Stimulated activated CD8-positive, alpha-beta memory T cell treated with anti-CD3 and anti-CD28 coated beads, Interleukin-15, amount 100 ng/mL, for 4 hours (primary cell): Measurements from ENCODE around the gene AOPEP.

ENCODE experiments used
- DNase-seq, 2 donors: peaks; one replicate each; pipeline ENCODE4 v3.0.0-alpha.2; 2020; ENCODE audit warnings: low read depth in 2 of 2

Gene AOPEP

DNA sequence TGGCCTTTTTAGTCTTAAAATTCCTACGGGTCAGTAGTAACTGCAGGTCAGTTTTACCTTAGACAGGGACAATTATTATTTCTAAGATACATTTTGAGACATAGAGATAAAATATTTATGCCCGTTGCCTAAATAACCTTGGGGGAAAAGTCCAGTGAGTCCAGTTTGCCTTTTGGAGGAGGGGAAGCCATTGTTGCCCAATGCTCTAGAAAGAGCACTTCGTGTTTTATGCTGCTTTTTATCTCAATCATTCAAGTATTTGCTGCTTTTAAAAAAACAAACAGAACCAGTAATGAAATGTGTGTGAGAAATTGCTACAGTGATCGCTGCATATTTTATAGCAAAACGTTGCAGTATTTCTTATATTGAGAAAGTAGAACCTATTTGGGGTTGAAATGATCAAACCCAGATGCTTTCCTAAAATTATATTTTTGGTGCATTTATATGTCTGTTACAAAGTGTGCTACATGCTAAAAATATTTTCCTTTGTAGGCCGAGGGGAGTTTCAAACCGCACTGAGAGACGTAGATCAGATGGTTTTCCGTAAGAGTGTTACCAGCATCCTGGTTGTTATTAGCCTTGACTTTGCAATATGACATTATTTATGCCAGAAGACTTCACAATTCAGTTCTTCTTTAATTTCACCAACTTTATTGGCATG, 266.8 kb downstream of the AOPEP start:
- no peak for DNase-seq

DNA sequence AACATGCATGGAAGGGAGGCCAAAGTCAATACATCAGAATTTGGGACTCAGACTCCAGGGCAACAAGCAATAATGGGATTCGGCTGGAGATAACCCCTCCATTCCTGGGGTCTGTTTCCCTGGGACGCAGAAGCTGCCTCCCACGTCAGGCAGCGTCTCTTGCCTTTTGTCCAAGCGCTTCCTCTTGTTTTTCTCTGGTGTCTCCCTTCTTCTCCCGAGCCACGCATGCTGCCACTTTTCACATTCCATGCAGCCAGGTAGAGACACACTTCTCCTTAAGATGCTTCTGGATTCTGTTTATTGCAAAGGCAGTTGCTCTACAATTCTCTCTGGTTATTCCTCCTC, 267.3 kb downstream of the AOPEP start:
- no peak for DNase-seq

DNA sequence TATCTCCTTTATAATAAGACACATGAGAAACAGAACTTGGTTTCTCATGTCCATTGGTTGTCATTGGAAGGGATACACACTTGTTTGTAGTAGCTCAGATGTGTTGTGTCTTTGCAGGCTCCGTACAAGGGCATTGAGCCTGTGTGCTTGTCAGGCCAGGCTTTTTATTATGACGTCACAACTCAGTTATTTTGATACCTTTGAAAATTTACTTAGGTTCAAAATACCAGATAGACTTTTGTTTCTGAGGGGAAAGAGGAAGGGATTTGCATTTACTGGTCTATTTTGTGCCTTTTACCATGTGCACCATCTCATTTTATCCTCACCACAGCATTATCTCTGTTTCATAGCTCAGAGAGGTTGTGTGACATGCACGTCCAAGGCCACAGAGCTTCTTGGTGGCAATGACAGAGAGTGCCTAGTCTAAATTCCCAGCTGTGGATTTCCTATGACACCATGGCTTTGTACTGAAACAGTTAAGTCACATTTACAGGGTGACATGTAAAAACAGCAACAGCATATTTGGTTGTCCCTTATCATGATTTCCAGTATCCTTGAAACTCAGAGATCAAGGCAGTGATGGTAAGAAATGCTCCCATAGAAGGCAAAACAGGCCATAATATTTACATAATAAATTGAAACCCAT, 268.7 kb downstream of the AOPEP start:
- DNase-seq: no peak

DNA sequence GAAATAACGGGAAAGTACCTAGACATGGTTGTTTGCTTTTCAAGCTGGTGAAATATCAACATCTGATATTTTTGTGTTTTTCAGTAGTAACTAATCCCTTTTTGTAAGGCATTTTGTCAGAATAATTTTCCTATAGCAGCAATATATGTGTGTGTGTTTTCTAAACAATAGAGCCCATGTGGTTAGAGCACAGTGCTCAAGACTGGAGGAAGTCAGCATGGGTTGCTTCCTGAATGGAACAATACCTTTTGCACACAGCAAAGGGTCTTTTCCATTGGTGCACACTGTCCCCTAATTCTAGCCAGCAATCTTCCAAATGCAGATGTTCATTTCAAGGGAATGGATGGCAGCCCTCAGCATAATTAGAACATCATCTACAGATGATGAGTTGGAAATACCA, 270.1 kb downstream of the AOPEP start:
- no peak for DNase-seq

DNA sequence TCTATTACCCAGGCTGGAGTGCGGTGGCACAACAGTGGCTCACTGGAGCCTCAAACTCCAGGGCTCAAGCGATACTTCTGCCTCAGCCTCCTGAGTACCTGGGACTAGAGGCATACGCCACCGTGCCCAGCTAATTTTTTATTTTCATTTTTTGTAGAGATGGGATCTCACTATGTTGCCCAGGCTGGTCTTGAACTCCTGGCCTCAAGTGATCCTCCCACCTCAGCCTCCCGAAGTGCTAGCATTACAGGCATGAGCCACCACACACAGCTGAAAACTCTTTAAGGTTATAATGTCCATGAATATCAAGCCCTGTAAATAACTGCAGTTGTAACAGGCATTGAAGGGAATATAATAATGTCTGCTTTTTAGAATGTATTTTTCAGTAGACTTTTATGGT, 271.2 kb downstream of the AOPEP start:
- DNase-seq: no peak

DNA sequence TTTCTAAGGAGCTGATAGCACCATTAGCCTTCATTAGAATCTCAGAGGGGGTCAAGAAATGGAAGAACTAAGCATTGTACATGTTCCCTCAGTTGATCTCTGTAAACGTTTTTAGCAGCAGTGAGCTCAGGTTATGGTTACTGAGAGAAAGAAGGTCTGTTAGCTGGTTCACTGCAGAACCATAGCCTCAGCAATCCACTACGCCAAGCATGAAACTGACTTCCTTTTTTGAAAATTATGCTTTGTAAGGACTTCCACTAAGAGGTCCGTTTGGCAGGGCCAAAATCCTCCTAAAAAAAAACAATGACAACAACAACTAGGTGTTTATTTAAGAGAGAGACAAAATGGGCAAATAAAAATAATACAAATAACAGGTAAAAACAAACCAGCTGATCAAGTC, 273.3 kb downstream of the AOPEP start:
- no peak for DNase-seq

DNA sequence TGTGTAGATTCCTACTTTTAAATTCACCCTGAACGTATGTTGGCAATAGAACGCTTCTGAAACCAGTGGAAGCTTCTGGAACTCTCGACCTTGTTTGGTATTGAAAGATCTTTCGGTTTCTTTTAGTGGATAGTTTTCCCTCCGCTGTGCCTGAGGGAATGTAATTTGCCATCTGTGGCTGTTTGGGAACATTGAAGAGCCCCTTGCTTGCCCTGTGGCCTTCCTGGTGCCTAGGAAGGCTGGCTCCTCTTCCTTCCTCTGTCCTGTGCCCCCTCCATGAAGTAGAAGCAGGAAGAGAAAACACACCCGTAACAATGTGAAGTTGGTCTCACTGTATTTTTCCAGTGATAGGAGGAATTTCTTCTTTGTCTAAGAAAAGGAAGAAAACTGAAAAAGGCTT, 274.3 kb downstream of the AOPEP start:
- DNase-seq: no peak

DNA sequence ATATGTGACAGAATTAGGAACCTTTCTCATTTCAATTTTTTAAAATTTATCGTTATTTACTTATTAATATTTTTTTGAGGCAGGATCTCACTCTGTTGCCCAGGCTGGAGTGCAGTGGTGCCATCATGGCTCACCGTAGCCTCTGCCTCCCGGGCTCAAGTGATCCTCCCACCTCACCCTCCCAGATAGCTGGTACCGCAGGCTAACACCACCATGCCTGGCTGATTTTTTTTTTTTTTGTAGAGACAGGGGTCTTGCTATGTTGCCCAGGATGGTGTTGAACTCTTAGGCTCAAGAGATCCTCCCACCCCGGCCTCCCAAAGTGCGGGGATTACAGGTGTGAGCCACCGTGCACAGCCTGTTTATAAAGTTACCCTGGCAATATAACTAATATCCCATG, 275.2 kb downstream of the AOPEP start:
- DNase-seq: no peak

DNA sequence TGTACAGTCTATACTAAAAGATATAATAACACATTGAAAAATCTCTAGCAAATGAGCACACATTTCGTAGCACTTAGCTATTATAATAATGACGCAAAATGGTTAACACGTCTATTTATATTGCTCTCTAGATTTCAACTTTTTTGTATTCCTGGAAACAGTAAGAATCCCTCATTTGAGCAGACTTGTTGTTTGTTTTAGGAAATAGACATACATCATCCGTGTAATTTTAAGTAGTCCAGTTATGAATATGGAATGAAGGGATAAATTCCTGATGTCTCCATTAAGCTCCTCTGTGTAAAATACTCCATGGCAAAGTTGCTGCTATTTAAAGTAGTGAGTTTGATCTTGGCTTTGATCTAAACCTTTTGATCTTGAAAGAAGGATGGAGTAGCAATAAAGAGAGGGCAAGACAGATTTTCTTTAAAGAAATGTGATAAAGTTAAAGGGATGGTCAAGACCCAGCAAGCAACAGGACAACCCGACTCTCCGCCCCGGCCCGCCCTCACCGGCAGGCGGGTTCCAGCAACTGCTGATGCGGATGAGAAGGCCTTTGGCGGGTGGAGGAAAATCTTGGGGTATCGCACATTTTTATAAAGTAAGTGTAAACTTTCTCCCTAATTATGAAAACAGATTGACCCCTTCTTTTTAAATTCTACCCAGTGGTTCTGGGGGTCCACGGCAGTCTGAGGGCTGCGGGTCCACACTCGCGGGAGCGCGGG, 277.4 kb downstream of the AOPEP start:
- no peak for DNase-seq

DNA sequence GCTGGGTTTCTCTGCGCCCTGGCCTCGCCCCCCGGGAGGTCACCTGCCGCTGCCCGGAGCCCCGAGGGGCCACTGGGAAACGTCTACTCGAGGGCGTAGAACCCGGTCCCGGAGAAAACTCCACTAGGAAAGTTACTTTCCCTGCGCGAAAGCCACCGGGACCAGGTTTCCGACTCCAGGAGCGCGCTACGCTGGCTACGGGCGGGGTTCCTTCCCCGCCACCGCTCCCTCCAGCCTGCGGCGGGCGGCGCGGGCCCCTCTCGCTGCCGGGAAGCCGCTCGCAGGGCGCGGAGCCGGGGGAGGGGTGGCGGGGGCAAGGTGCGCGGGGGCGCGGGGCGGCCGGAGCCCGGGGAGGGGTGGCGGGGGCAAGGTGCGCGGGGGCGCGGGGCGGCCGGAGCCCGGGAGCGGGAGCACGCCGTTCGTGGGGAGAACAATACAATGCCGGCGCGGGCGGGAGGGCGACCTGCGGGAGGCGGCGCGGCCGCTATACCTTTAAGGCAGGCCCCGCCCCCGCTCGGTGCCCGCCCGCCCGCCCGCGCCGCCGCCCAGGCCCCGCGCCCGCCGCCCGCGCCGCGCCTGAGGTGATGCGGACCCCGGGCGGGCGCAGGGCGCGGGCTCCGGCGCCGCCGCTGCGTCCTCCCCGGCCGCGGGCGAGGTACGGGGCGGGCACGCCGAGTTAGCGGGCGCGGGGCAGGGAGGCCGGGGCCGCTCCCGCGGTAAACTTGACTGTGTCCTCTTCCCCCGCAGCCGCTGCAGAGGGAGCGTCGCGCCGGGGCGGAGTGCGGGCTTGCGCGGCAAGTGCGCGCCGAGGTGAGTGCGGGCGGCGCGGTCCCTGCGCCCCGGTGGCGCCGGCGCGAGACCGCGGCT, 278.1 kb downstream of the AOPEP start:
- DNase-seq: no peak

DNA sequence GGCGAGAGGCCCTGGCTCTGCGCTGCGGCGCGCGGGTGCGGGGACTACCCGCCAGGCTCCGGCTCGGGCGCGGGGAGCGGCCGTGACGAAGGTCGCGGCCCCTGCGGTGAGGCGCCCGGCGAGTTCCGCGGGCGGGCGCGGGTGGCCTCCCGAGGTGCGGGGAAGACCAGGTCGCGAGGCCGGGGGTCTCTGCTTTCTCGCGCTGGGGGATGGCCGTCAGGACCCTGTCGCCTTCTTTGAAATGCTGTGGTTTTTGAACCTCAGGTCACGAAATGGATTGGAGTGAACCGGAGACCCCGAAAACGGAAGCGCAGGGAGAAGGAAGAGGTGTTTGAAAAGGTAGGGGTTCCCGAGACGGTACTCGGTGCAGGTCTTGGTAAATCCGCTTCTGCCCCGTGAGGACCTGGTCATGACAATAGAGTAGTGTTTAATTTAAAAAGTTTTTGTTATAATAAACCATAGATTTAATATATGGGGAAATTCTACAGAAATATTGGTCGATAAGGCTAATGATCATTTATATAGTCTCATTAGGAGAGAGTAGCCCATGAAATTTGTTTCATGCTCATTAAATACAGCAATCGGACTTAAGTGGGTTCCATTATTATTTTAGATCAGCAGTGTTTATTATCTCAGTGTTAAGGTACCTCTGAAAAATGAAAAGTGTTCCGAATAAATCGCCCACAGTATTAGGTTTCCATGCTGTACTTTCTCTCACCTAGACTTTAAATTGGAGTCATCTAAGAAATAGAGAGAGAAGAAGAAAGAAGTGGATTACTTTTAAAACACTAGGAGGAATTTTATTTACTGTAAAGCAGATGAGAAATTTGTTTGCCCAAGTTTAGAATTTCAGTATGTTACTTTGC, 279.0 kb downstream of the AOPEP start:
- DNase-seq: no peak

DNA sequence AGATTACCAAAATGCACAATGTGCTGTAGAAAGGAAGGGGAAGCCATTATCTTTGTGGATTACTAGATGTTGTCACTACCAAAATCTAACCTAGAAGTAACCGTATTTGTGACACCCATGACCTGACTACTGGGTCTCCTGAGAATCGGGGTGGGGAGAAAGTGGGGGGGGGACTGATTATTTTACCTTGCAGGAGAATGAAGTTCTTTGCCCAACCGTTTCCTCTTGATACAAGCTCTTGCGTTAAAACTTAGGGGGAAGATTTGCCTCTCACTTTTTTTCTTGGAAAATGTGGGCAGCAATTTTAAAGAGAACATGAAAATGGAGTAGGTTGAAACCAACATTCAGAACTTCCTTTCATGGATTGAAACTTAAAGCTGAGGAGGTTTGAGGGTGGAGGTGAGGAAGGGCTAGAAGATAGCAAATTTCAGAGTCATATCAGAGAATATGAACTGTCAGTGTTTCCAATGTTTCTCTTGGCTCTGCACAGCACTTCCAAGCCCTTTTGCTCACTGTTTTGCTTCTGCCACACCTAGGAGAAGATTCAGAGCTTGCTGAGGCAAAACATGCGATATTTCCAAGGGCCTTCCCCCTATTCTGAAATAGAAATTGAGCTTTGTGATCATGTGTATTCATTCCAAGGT, 280.8 kb downstream of the AOPEP start:
- DNase-seq: no peak

DNA sequence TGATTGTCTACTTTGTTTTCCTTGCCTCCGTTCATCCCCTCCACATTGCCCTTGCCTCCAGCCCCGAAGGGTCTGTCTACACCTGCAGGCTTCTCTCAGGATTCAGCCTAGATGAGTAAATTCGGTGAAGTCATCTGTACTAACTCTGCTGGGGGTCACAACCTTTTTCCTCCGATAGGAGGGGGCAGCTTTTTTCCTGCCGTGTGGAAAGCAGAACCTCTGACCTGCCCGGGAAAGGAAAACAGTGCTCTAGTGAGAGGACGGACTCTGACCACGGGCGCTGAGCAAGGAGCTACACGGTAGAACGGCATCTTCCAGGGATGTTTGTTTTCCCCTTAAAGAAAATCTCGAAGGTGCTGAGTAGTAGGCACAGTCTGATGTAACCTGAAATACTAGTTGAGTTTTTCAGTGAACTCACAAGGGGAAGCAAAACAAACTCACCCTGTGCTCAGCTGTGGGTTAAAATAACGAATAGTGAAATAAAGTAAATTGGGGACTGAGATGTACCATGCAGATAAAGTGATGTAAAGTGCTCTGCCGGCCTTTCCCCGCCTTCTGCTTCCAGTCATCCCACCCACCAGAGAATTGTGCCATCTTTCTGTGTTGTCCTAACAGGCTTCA, 281.8 kb downstream of the AOPEP start:
- DNase-seq: no peak

DNA sequence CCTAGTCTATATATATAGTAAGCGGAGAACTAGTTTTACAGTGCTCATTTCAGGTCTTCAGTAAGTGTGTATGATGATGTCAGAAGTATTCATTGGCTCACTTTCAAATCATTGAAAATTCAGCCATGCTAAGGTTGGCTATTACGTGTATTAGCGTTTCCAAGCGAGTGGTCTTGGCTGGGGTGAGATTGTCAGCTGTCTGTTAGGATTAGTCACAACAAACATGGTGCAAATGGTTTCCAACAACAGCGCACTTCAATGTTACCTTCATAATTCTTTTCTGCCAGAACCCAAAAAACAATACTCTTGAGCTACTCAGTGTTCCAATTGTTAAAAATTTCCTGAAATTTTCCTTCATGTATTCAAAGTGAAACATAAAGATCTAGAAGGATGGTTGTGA, 283.0 kb downstream of the AOPEP start:
- DNase-seq: no peak

DNA sequence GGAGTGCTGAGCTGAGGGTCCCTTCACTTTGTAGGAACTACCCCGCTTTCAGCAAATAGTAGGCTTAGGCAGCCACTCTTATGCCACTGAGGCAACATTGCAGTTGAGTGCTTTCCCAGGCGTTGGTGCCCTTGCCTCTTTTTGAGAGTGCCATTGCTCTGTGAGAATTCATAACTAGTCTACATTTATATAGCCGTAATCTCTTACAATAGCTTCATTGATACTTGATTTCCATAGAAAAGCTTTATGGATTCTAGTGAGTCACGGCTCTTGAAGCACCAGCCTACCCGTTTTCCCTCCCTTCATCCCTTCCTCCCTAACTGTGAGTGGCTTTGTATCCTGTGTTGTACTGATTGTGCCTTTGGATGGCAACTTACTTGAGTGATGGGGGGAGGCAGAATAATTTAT, 283.9 kb downstream of the AOPEP start:
- no peak for DNase-seq

DNA sequence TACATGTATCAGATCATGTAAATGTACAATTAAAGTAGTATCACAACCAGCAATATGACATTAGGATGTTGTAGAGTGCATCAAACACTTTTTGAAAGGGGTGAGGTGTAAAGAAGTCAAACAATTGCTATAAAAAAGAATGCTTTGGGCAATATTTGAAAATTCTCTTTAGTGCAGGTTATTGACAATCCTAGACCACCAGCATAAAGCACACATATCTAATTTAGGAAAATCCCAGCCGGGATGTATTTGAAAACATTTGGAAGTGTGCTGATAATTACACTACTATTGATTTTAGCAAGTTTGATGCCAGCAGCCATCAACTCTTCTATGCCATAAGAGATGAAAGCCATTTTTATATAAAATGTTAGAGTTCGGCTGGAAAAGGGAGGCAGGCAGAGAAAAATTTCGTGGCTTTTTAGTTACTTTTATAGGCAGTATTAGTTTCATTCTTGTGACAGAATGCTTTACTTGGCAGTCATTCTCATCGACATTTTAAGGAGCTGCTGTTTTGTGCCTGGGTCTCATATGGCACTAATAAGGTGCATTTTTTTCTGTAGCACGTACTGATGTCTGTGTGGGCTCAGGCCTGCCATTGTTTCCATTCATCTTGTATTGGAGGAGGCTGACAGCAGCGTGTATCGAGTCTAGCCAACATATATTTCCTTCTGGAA, 285.7 kb downstream of the AOPEP start:
- no peak for DNase-seq

DNA sequence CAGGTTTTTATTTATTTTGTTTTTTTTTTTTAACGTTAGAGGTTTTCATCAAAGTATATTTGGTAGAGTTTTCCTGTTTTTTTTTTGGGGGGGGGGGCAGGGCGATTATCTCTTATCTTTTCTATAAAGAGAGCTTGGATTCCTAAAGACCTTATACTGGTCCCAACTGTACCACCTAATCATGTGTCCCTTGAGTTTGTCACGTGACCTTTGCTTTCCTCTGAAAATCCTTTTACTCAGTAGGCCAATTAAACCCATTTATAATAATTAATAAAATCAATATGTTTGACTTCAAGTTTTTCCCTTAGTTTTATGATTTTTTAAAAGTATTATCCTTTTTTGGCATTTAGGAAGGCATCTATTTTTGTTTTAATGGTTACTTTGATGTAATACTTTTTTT, 286.4 kb downstream of the AOPEP start:
- DNase-seq: no peak

DNA sequence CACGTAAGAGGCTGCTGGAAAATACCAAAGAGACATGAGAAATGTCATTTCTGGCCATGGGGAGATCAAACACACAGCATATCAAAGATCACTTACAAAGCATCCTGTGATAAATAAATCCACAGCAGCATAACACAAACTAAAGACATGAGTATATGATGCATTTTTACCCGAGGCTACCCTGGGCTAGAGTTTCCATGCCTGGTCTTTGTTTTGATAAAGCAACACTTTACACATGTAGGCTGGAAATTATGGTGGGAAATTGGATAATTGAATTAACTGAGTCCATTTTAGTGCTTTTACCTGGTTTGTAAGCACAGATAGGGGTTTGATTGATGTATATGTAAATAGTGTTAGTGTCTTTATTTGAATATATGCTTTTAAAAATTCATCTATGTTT, 288.4 kb downstream of the AOPEP start:
- no peak for DNase-seq

DNA sequence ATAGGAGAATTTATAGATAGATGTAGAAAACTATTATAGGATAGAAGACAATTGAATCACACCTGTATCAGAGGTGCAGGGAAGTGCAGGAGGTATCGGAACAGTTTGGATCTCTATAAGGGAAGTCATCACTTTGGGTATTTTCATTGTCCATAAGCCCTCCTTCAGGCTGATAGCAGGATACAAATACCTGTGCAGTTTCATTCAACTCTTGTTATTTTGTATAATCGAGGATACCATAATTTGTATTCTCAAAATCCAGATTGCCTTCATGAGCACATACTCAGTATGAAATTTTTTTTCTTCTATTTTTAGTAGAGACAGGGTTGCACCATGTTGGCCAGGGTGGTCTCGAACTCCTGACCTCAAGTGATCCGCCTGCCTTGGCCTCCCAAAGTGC, 289.1 kb downstream of the AOPEP start:
- no peak for DNase-seq

DNA sequence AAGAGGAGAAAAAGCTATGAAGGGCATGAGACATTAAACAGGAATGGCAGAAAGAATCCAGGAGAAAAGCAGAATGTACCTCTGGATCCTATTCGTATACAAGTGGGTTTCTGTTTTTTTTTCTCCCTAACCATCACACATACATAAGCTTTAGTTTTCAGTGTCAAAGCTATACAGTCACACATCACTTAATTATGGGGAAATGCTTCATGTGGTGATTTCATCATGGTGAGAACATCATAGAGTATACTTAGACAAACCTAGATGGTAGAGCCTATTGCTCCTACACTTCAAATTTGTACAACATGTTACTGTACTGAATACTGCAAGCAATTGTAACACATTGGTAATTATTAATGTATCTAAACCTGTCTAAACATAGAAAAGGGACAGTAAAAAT, 290.6 kb downstream of the AOPEP start:
- DNase-seq: no peak
